Measurements from ENCODE around the gene CD8B2. TPM values are rescaled to one million over a fixed set of nuclear protein-coding genes. Genes with fewer than 3 reads are reported as not detected.

CD8B2 gene
- total RNA-seq, 2 donors from 2014 or later = not detected

- Mint-ChIP-seq H3K9me3 (peaks cover 17% of the 10 kb centered on the region), H3K27ac (no peak overlapping the region), H3K36me3 (ENCODE audit: low read depth) (no peaks in the 10 kb centered on the region), H3K4me3 (no peak overlapping the region), H3K4me1 (no peaks in the 10 kb centered on the region), H3K27me3 (ENCODE audit: insufficient read depth) (no peaks in the 10 kb centered on the region)
- no peaks in the 10 kb centered on the region for H3K36me3 ChIP-seq (ENCODE audit: control insufficient read depth, insufficient read depth, low read length)
- peaks cover 18% of the 10 kb centered on the region for H3K9me3 ChIP-seq (ENCODE audit: control insufficient read depth, low read length)
- no peaks in the 10 kb centered on the region for H3K4me1 ChIP-seq (ENCODE audit: control insufficient read depth, insufficient read depth, low read length)
- no peaks in the 10 kb centered on the region for H3K27me3 ChIP-seq (ENCODE audit: control insufficient read depth, insufficient read depth, low read length, poor library complexity, severe bottlenecking)
- no peak overlapping the region for H3K9ac ChIP-seq (ENCODE audit: extremely low read depth, low read length, poor library complexity, severe bottlenecking)
- no peak for DNase-seq
- TF ChIP-seq, protein P1, sequence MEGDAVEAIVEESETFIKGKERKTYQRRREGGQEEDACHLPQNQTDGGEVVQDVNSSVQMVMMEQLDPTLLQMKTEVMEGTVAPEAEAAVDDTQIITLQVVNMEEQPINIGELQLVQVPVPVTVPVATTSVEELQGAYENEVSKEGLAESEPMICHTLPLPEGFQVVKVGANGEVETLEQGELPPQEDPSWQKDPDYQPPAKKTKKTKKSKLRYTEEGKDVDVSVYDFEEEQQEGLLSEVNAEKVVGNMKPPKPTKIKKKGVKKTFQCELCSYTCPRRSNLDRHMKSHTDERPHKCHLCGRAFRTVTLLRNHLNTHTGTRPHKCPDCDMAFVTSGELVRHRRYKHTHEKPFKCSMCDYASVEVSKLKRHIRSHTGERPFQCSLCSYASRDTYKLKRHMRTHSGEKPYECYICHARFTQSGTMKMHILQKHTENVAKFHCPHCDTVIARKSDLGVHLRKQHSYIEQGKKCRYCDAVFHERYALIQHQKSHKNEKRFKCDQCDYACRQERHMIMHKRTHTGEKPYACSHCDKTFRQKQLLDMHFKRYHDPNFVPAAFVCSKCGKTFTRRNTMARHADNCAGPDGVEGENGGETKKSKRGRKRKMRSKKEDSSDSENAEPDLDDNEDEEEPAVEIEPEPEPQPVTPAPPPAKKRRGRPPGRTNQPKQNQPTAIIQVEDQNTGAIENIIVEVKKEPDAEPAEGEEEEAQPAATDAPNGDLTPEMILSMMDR (conservative IDR thresholded peaks at IDR 0.05) = no peak
- H3K27ac ChIP-seq (ENCODE audit: low read depth, low read length) = no peak overlapping the region
- 60 to 79% methylated on average over 1 to 5 of the region's 5 CpGs for WGBS, 2 experiments (ENCODE audit: insufficient coverage in 1 of 2, insufficient read length in 1 of 2)
- H3K4me3 ChIP-seq (ENCODE audit: low read length) = no peak overlapping the region
Measured at GRCh38 chr2:106519767-106520166, 32.6 kb downstream of the CD8B2 start.

DNA sequence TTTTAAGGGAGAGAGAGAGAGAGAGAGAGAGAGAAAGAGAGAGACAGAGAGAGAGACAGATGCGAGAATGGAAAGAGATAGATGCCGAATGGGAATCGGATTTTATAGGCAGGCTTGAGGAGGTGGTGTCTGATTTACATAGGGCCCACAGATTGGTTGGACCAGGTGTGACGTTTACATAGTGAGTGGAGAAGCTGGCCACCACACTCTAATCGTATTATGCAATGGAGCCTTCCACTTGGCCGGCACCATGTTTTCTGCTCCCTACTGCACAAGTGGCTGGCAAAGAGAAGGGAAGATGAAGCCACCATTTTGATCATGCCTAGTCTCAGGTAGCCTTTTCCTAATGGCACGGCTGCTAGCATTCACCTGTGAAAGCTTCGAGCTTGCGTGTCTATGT, 33.9 kb downstream of the CD8B2 start:
- 86 to 93% methylated on average over 6 to 9 of the region's 9 CpGs for WGBS, 2 experiments (ENCODE audit: insufficient coverage in 1 of 2, insufficient read length in 1 of 2)
- TF ChIP-seq, protein P1 (conservative IDR thresholded peaks at IDR 0.05) = no peak

DNA sequence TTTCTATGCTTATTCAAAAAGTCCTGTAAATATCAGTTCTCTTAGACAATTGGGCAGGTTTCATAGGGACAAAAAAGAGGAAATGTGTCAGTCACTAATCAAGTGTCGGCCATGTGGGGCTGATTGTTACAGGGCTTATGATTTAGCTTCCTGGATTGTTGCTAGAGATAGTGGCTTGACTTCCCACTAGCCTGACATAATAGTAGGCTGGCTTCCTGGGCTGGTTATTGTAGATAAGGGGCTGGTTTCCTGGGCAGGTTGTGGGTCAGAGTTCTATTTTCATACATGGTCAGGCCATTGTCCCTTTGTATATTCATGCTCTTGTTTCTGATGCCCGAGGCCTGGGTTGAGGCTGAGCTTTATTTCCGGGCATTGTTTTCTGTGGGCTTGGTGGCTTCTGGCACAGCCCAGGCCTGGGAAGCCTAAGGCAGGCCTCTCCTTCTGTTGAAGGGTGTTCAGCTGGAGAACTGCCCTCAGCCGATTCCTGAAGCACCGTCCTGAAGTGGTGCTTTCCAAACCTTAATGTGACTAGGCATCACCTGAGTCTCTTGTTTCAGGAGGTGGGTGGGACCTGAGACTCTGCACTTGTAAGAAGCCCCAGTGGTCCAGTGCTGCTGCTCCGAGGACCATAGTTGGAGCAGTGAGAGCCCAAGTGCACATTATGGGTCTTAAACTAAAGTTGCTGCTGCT, 37.0 kb downstream of the CD8B2 start:
- no peak overlapping the region for H3K4me3 ChIP-seq (ENCODE audit: low read length)
- TF ChIP-seq, protein P1 (conservative IDR thresholded peaks at IDR 0.05) = no peak
- no peaks in the 10 kb centered on the region for H3K36me3 Mint-ChIP-seq (ENCODE audit: low read depth)
- H3K9me3 ChIP-seq (ENCODE audit: control insufficient read depth, low read length) = peaks cover 20% of the 10 kb centered on the region
- WGBS, 2 experiments (ENCODE audit: insufficient coverage in 1 of 2, insufficient read length in 1 of 2) = 87 to 92% methylated on average over 6 of the region's 6 CpGs
- no peak overlapping the region for H3K9ac ChIP-seq (ENCODE audit: extremely low read depth, low read length, poor library complexity, severe bottlenecking)
- peaks cover 2% of the 10 kb centered on the region for H3K27me3 Mint-ChIP-seq (ENCODE audit: insufficient read depth)
- no peaks in the 10 kb centered on the region for H3K27me3 ChIP-seq (ENCODE audit: control insufficient read depth, insufficient read depth, low read length, poor library complexity, severe bottlenecking)
- H3K4me3 Mint-ChIP-seq = no peak overlapping the region
- H3K36me3 ChIP-seq (ENCODE audit: control insufficient read depth, insufficient read depth, low read length) = no peaks in the 10 kb centered on the region
- peaks cover 22% of the 10 kb centered on the region for H3K9me3 Mint-ChIP-seq
- no peak for DNase-seq
- H3K27ac Mint-ChIP-seq = no peak overlapping the region
- H3K4me1 ChIP-seq (ENCODE audit: control insufficient read depth, insufficient read depth, low read length) = no peaks in the 10 kb centered on the region
- H3K27ac ChIP-seq (ENCODE audit: low read depth, low read length) = no peak overlapping the region
- H3K4me1 Mint-ChIP-seq = no peaks in the 10 kb centered on the region

More for the DNA sequence above, 33.9 kb downstream of the CD8B2 start:
- Mint-ChIP-seq H3K9me3 (peaks cover 22% of the 10 kb centered on the region), H3K4me1 (no peaks in the 10 kb centered on the region), H3K36me3 (ENCODE audit: low read depth) (no peaks in the 10 kb centered on the region), H3K27ac (no peak overlapping the region), H3K27me3 (ENCODE audit: insufficient read depth) (no peaks in the 10 kb centered on the region), H3K4me3 (no peak overlapping the region)
- Histone ChIP-seq H3K9me3 (ENCODE audit: control insufficient read depth, low read length) (peaks cover 20% of the 10 kb centered on the region), H3K36me3 (ENCODE audit: control insufficient read depth, insufficient read depth, low read length) (no peaks in the 10 kb centered on the region), H3K4me1 (ENCODE audit: control insufficient read depth, insufficient read depth, low read length) (no peaks in the 10 kb centered on the region), H3K9ac (ENCODE audit: extremely low read depth, low read length, poor library complexity, severe bottlenecking) (no peak overlapping the region), H3K4me3 (ENCODE audit: low read length) (no peak overlapping the region), H3K27ac (ENCODE audit: low read depth, low read length) (no peak overlapping the region), H3K27me3 (ENCODE audit: control insufficient read depth, insufficient read depth, low read length, poor library complexity, severe bottlenecking) (no peaks in the 10 kb centered on the region)
- DNase-seq = no peak
